ENCODE measurements around the gene VTI1B. TPM values are rescaled to one million over a fixed set of nuclear protein-coding genes. Genes with fewer than 3 reads are reported as not detected.

Gene VTI1B
- total and polyA plus RNA-seq, 2 of the 4 experiments (the other 2 are of a cell fraction) = 61.8 to 90.2 TPM

DNA sequence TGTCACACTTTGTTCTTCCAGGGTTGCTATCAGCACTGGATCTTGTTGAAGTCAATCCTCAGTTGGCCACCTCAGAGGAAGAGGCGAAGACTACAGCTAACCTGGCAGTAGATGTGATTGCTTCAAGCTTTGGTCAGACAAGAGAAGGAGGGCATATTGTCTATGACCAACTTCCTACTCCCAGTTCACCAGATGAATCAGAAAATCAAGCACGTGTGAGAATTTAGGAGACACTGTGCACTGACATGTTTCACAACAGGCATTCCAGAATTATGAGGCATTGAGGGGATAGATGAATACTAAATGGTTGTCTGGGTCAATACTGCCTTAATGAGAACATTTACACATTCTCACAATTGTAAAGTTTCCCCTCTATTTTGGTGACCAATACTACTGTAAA lies 23.7 kb downstream of the VTI1B start:
- H2AK9ac ChIP-seq (replicated peaks; ENCODE audit: low read depth, low read length, poor library complexity) = peak overlapping the region; percentile 37
- dilution Hi-C loops (cut with HindIII; ENCODE audit: low sequenced_read_pairs, unreplicated experiment) = no loop called here
- CTCF ChIA-PET = no interaction called here
- peak; percentile 65 for DNase-seq
- in situ Hi-C loops (cut with MboI; ENCODE audit: low sequenced_read_pairs) = no loop called here
- no TSS peak for BruUV-seq (replicated peaks)
- no peak overlapping the region; the same call in 1 of the 2 replicates for H3K4ac ChIP-seq (ENCODE audit: low read depth, low read length)
- TF ChIP-seq MXI1 (IDR thresholded peaks at IDR 0.05; ENCODE audit: borderline replicate concordance, low read depth, low read length) (no peak), CEBPB (IDR thresholded peaks at IDR 0.05; ENCODE audit: low read depth, low read length) (peak; percentile 88), RFX5 (IDR thresholded peaks at IDR 0.05; ENCODE audit: low read depth, low read length) (no peak), SMC3 (IDR thresholded peaks at IDR 0.05; ENCODE audit: low read depth, low read length) (no peak), USF2 (IDR thresholded peaks at IDR 0.05; ENCODE audit: low read depth, low read length) (no peak), NFE2L2 (IDR thresholded peaks at IDR 0.05; ENCODE audit: low read depth, low read length) (no peak), RCOR1 (IDR thresholded peaks at IDR 0.05; ENCODE audit: insufficient replicate concordance, low read length) (no peak), POLR2A (IDR thresholded peaks at IDR 0.05; ENCODE audit: low read depth, low read length) (no peak), RAD21 (IDR thresholded peaks at IDR 0.05; ENCODE audit: low read length) (no peak), FOS (IDR thresholded peaks at IDR 0.05; ENCODE audit: low read depth, low read length) (0 out of 2 replicates have a peak, but pooled peaks have one; percentile 11), CHD1 (IDR thresholded peaks at IDR 0.05; ENCODE audit: low read depth, low read length) (no peak), MAZ (IDR thresholded peaks at IDR 0.05; ENCODE audit: borderline replicate concordance, low read depth, low read length) (no peak), MAFK (IDR thresholded peaks at IDR 0.05; ENCODE audit: low read depth, low read length) (no peak), BHLHE40 (IDR thresholded peaks at IDR 0.05; ENCODE audit: low read depth, low read length) (peak; percentile 92)
- TF ChIP-seq, protein P1, sequence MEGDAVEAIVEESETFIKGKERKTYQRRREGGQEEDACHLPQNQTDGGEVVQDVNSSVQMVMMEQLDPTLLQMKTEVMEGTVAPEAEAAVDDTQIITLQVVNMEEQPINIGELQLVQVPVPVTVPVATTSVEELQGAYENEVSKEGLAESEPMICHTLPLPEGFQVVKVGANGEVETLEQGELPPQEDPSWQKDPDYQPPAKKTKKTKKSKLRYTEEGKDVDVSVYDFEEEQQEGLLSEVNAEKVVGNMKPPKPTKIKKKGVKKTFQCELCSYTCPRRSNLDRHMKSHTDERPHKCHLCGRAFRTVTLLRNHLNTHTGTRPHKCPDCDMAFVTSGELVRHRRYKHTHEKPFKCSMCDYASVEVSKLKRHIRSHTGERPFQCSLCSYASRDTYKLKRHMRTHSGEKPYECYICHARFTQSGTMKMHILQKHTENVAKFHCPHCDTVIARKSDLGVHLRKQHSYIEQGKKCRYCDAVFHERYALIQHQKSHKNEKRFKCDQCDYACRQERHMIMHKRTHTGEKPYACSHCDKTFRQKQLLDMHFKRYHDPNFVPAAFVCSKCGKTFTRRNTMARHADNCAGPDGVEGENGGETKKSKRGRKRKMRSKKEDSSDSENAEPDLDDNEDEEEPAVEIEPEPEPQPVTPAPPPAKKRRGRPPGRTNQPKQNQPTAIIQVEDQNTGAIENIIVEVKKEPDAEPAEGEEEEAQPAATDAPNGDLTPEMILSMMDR (conservative IDR thresholded peaks at IDR 0.05; ENCODE audit: low read depth, low read length) = no peak
- TF ChIP-seq, protein P2, sequence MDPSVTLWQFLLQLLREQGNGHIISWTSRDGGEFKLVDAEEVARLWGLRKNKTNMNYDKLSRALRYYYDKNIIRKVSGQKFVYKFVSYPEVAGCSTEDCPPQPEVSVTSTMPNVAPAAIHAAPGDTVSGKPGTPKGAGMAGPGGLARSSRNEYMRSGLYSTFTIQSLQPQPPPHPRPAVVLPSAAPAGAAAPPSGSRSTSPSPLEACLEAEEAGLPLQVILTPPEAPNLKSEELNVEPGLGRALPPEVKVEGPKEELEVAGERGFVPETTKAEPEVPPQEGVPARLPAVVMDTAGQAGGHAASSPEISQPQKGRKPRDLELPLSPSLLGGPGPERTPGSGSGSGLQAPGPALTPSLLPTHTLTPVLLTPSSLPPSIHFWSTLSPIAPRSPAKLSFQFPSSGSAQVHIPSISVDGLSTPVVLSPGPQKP (IDR thresholded peaks at IDR 0.05; ENCODE audit: borderline replicate concordance, low read depth, low read length) = no peak
- no peak overlapping the region for H3K9ac ChIP-seq (ENCODE audit: low read depth, low read length)
- H3K27ac ChIP-seq (ENCODE audit: insufficient read depth, low read length) = no peak overlapping the region
- H3K27me3 ChIP-seq (ENCODE audit: control insufficient read depth, insufficient read depth, low read length) = no peaks in the 10 kb centered on the region
- H3K4me1 ChIP-seq (ENCODE audit: control insufficient read depth, insufficient read depth, low read length) = peaks cover 2% of the 10 kb centered on the region; the same call in 1 of the 2 replicates
- no peak overlapping the region for H4K8ac ChIP-seq (ENCODE audit: low read depth in 2 of 2, low read length in 2 of 2)
- POLR2A ChIA-PET (ENCODE audit: unreplicated experiment) = no interaction called here
- H3K18ac ChIP-seq (ENCODE audit: low read depth, low read length) = no peak overlapping the region
- H2AFZ ChIP-seq (replicated peaks; ENCODE audit: low read length, poor library complexity) = no peak overlapping the region
- H3K36me3 ChIP-seq (ENCODE audit: control insufficient read depth, insufficient read depth, low read length) = peaks cover 46% of the 10 kb centered on the region
- H4K20me1 ChIP-seq (ENCODE audit: insufficient read depth, low read length) = no peaks in the 10 kb centered on the region
- H3K9me3 ChIP-seq (ENCODE audit: control insufficient read depth, insufficient read depth, low read length) = no peaks in the 10 kb centered on the region
- H3K23ac ChIP-seq (ENCODE audit: low read depth, low read length) = no peak overlapping the region
- no peak overlapping the region for H3K56ac ChIP-seq (ENCODE audit: extremely low read depth, insufficient read depth, low read length)
- H4K91ac ChIP-seq (ENCODE audit: insufficient read depth, low read depth, low read length) = no peak overlapping the region
- no peak overlapping the region for H3K14ac ChIP-seq (replicated peaks; ENCODE audit: low read depth, low read length)
- no peak overlapping the region for H2BK5ac ChIP-seq (ENCODE audit: low read depth, low read length, poor library complexity, severe bottlenecking)
- H4K5ac ChIP-seq (ENCODE audit: low read depth, low read length) = no peak overlapping the region
- no peaks in the 10 kb centered on the region; a peak in 1 of 4 replicates for H3K79me1 ChIP-seq (ENCODE audit: low read depth in 1 of 2, low read length in 2 of 2)
- no peak overlapping the region for H3K4me2 ChIP-seq (ENCODE audit: low read depth, low read length)
- H2BK120ac ChIP-seq (ENCODE audit: low read depth, low read length) = no peak overlapping the region
- no peak overlapping the region for H2BK20ac ChIP-seq (ENCODE audit: low read depth, low read length)
- intact Hi-C loops (cut with micrococcal nuclease) = no loop called here
- ATAC-seq (ENCODE audit: low read depth) = peak; percentile 79
- H2AK5ac ChIP-seq (ENCODE audit: low read depth, low read length) = no peak overlapping the region
- H2BK15ac ChIP-seq (ENCODE audit: low read depth, low read length) = no peak overlapping the region
- H3K4me3 ChIP-seq (ENCODE audit: insufficient read depth, low read depth, low read length) = no peak overlapping the region
- H3K9me1 ChIP-seq (ENCODE audit: insufficient read depth, low read length) = peaks cover 6% of the 10 kb centered on the region
- WGBS, 2 experiments (ENCODE audit: extremely low coverage in 2 of 2, insufficient read length in 1 of 2) = no CpG with 5 or more reads among the region's 2 CpGs

All from IMR-90 (cell line).